Erythroblast (primary cell): ENCODE data around the gene GPNMB.
A peak's percentile ranks its signal among the peaks of the same experiment; 100 is the strongest.

Experiments
- GATA1 ChIP-seq: IDR thresholded peaks from 2 replicates; pipeline ENCODE4 v1.6.1; 2011; ENCODE audit warnings: low read depth, mild to moderate bottlenecking, control low read depth, low read length, moderate library complexity
- POLR2A ChIP-seq: IDR thresholded peaks from 2 replicates; pipeline ENCODE4 v1.6.1; 2011; ENCODE audit warnings: mild to moderate bottlenecking, low read length

DNA sequence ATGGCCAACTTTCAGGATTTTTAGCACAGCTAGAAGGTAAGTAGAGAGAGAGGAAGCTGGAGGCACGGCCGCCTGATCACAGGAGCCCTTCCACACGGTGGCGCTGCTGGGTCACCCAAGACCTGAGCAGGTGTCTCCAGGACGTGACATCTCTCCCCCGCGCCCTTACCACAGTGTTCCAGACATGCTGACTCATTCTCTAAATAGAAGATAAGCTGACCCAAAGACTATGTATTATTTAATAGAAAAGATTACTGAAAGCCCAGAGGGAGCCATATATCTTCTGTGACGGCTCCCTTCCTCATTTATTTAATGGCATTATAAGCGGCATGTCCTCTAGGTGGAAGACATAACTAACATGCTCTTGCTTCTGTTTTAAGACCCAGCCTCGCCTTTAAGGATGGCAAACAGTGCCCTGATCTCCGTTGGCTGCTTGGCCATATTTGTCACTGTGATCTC lies 26.6 kb downstream of the GPNMB start:
- TF ChIP-seq POLR2A (peak; percentile 47), GATA1 (no peak)
